WI38 (cell line): Measurements from ENCODE around the gene BCAS3.

Experiments used
- H3K4me3 ChIP-seq: 2 replicates; pipeline ENCODE4 v1.5.1; 2011; ENCODE audit warnings: low read depth, mild to moderate bottlenecking, control low read depth, low read length
- CTCF ChIP-seq: IDR thresholded peaks from 2 replicates; pipeline ENCODE4 v1.5.1; 2012; ENCODE audit warnings: low read depth, mild to moderate bottlenecking, control low read depth, low read length

BCAS3 gene

GRCh38 chr17:60677308-60678117, at the start of gene BCAS3:
Gene BCAS3 (plus strand): TSS chr17:60677851.
- peak within 1 kb of the TSS; percentile 73 for H3K4me3 ChIP-seq
- TF ChIP-seq CTCF, result no peak

- TF ChIP-seq CTCF, result no peak
- no peak overlapping the region for H3K4me3 ChIP-seq
Observed at GRCh38 chr17:60628252-60628889, 49.3 kb upstream of the BCAS3 start.

DNA sequence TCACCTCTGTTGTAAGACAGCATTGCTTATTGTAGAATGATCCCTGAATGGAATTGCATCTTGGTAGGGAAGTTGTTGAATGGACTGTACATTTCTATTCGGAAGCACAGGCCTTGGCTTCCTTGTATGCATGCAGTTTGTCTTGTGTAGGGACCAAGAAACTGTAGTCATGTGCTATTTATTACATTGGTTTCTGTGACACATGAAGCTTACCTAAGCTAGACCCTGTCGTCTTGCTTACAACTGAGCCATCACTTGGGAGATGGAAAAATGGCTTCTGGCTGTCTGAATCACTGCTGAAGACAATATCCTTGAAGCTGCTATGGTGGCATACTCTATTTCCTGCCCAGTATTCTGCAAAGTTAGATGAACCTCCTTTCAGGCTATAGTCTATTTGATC, 48.5 kb upstream of the BCAS3 start:
- H3K4me3 ChIP-seq, result no peak overlapping the region
- no peak for TF ChIP-seq CTCF

- H3K4me3 ChIP-seq, result no peak overlapping the region
- TF ChIP-seq CTCF, result no peak
Observed at GRCh38 chr17:60630352-60630751, 47.3 kb upstream of the BCAS3 start.

- H3K4me3 ChIP-seq, result no peak overlapping the region
- TF ChIP-seq CTCF, result no peak
Observed at GRCh38 chr17:60631119-60631518, 46.5 kb upstream of the BCAS3 start.

DNA sequence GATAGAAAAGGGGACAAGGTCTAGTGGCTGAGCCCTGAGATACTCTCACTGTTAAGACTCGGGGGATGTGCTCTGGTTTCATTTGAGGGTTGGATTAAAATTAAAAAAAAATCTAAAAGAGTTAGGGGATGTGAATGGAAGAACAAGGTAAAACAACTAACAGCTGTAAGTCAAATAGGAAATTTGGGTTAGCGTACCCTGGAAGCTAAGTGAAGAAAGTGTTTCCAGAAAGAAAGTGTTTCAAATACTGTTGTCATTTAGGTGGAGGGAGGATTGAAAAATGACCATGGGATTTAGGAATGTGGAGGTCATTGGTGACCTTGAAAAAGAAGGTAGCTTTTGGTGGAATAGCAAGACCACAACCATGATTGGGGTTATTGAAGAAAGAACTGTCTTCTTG, 40.0 kb upstream of the BCAS3 start:
- TF ChIP-seq CTCF, result no peak
- H3K4me3 ChIP-seq, result no peak overlapping the region

DNA sequence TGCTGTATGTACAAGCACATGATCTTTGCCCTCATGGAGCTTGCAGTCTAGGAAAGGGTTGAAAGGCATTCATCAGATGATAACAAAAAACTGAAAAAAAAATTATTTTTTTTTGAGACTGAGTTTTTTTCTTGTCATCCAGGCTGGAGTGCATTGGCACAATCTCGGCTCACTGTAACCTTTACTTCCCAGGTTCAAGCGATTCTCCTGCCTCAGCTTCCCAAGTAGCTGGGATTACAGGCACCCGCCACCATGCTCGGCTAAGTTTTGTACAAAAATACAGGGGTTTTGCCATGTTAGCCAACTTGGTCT, 38.7 kb upstream of the BCAS3 start:
- no peak for TF ChIP-seq CTCF
- no peak overlapping the region for H3K4me3 ChIP-seq
